Fibroblast of mammary gland (primary cell): Measurements from ENCODE around the gene SALL4.

ENCODE experiments used
- DNase-seq: peaks from one replicate; pipeline ENCODE4 v3.0.0-alpha.2; 2010; ENCODE audit warnings: low read depth
- H3K4me3 ChIP-seq: 2 replicates; pipeline ENCODE4 v1.5.1; 2011; ENCODE audit warnings: low read depth, mild to moderate bottlenecking, low read length, moderate library complexity; ENCODE audit not compliant: control insufficient read depth
- TF ChIP-seq, protein P1 (sequence below): conservative IDR thresholded peaks from 2 replicates; pipeline ENCODE4 v1.5.1; 2011; ENCODE audit warnings: low read depth, low read length, inconsistent platforms; ENCODE audit not compliant: control insufficient read depth, insufficient read depth

SALL4 gene

DNA sequence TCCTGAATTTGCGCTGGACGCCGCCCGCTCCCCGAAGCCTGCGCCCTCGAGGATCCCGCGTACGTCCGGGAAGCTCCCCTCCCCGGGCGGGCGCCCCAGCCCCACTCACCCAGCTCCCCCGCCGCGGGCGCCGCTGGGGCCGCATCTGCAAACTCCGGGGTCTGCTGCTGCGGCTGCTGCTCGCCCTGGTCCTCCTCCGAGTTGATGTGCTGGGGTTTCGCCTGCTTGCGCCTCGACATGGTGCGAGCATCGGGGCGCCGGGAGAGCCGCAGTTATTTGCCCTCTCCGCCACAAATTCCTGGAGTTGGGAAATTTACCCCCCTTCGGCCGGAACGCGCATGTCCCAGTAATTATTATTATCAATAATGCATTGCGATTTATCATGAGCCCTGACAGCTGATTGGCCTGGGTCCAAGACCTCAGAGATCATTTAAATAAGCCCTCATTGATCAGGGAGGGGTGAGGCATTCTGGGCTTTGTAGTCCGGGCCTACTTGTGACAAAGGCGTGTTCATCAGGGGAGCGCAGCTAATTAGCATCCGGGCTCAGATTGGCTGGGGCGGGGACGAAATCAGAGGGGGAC is at the start of gene SALL4:
SALL4 (minus strand) TSS at position 352 of the 582 bp plus-strand sequence; CDS start at position 239, 113 bp downstream.
- TF ChIP-seq, protein P1, sequence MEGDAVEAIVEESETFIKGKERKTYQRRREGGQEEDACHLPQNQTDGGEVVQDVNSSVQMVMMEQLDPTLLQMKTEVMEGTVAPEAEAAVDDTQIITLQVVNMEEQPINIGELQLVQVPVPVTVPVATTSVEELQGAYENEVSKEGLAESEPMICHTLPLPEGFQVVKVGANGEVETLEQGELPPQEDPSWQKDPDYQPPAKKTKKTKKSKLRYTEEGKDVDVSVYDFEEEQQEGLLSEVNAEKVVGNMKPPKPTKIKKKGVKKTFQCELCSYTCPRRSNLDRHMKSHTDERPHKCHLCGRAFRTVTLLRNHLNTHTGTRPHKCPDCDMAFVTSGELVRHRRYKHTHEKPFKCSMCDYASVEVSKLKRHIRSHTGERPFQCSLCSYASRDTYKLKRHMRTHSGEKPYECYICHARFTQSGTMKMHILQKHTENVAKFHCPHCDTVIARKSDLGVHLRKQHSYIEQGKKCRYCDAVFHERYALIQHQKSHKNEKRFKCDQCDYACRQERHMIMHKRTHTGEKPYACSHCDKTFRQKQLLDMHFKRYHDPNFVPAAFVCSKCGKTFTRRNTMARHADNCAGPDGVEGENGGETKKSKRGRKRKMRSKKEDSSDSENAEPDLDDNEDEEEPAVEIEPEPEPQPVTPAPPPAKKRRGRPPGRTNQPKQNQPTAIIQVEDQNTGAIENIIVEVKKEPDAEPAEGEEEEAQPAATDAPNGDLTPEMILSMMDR, result no peak

DNA sequence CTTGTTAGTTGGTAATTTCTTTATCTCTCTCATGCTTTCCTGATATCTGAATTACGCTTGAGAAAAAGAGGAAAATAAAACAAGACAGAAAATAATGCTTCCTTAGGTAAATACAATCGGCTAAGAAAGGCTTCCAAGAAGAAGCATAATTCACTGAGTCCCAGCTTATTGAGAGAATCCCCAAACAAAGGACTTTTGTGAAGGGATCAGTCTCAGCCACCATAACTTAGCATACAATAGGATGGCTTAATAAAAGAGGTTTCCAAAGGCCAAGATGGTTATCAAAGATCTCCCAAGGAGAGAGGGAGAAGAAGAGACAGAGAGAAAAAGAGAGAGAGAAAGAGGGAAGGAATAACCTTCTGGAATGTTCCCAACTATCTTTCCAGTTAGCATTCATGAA is 46.0 kb upstream of the SALL4 start:
- TF ChIP-seq, protein P1, result no peak
- H3K4me3 ChIP-seq, result no peak overlapping the region
- DNase-seq, result no peak

More for the DNA sequence above, at the start of gene SALL4:
- no peak for DNase-seq
- H3K4me3 ChIP-seq, result peak within 1 kb of the TSS; percentile 43

DNA sequence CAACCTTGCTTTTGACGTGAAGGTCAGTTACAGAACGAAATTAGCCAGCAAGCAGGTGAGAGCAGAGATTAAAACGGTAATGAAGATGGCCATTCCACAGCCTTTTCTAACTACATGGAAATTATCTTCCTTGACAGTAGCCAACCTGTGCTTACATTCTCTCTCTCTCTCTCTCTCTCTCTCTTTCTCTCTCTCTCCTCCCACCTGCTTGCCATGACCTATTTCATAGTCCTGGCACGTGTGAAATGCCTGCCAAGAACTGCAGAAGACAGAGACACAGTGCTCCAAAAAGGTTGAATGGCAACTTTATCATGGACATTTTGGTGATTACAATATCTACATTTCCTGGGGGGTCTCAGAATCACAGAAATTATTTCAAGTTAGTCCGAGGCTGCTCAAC is 38.5 kb upstream of the SALL4 start:
- H3K4me3 ChIP-seq, result no peak overlapping the region
- DNase-seq, result no peak
- TF ChIP-seq, protein P1, result no peak

DNA sequence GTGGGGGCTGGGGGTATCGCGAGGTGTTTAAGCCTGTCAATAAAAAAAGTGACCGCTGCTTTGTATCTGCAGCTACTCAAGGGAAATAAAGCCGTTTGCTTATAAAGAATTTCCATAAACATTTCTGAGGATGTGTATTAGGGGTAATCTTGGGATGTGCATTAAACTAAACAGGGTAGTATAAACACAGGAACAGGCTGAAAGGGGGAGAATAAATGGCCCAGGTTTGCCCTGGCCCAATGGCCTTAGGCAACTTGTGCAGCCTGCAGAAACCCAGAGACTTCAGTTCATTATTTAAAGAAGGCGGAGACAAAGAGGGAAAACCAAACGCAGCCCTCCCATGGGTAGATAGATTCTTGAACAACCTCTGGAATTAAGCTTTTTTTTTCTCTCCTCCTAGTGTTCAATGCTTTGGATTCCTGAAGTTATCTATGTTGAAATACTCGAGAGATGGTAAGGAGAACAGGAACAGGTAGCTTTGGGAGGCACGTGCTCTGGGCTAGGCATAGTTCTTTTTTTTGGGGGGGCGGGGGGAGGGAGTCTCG is 35.6 kb upstream of the SALL4 start:
- DNase-seq, result no peak
- TF ChIP-seq, protein P1, result no peak
- H3K4me3 ChIP-seq, result no peak overlapping the region

DNA sequence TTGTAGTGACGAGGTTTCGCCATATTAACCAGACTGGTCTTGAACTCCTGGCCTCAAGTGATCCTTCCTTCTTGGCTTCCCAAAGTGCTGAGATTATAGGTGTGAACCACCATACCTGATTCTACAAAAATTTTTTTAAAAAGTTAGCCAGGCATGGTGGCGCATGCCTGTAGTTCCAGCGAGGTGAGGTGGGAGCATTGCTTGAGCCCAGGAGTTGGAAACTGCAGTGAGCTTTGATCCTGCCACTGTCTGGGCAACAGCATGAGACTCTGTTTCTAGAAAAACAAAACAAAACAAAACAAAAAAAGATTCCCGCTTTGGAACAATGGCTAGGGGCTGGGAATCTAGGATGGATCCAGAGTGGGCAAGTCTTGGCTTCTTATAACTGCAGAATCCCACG is 35.1 kb upstream of the SALL4 start:
- H3K4me3 ChIP-seq, result no peak overlapping the region
- no peak for DNase-seq
- TF ChIP-seq, protein P1, result no peak

DNA sequence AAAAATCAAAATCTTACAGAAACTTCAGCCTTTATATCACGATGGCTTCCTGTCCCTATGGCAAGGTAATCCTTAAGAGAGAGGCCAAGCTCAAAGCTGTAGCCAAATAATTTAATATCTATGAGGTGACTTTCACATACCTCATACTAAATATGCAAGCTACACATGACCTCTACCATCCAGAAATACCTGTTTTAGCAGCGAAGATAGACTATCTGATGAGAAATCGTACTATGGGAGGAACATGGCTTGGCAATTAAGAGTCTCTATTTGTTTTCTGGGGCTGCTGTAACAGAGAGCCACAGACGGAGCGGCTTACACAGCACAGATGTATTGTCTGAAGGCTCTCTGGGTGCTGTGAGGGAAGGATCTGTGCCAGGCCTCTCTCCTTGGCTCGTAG is 31.0 kb upstream of the SALL4 start:
- TF ChIP-seq, protein P1, result no peak
- no peak for DNase-seq

More for the DNA sequence above, 31.0 kb upstream of the SALL4 start:
- H3K4me3 ChIP-seq, result no peak overlapping the region
